ENCODE measurements around the gene FARS2.

The FARS2 gene

GRCh38 chr6:5512422-5512821 is 251.1 kb downstream of the FARS2 start:
- no peak for DNase-seq

- DNase-seq, result no peak
Observed at GRCh38 chr6:5513408-5513807, 252.1 kb downstream of the FARS2 start.

- no peak for DNase-seq
Observed at GRCh38 chr6:5514353-5514752, 253.0 kb downstream of the FARS2 start.

- DNase-seq, result no peak
Observed at GRCh38 chr6:5515200-5515599, 253.9 kb downstream of the FARS2 start.

- DNase-seq, result no peak
Observed at GRCh38 chr6:5516036-5516435, 254.7 kb downstream of the FARS2 start.

DNA sequence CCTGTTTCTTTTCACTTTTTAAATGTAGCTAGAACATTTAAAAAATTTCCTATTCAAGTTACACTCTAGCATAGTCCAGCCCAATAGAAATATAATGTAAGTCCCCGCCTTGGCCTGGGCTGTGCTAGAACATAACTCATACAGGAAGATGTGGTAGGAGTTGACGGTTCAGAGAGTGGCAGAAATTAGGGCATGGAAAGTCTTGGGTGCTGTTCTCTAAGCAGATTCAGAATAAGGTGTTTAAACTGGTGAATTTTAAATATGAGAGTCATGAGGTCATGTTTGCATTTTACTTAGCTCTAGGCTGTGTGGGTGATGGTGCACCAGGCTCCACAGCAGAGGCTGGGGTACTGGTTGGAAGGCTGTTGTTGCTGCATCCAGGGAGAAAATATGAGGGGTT is 256.5 kb downstream of the FARS2 start:
- DNase-seq, result no peak

DNA sequence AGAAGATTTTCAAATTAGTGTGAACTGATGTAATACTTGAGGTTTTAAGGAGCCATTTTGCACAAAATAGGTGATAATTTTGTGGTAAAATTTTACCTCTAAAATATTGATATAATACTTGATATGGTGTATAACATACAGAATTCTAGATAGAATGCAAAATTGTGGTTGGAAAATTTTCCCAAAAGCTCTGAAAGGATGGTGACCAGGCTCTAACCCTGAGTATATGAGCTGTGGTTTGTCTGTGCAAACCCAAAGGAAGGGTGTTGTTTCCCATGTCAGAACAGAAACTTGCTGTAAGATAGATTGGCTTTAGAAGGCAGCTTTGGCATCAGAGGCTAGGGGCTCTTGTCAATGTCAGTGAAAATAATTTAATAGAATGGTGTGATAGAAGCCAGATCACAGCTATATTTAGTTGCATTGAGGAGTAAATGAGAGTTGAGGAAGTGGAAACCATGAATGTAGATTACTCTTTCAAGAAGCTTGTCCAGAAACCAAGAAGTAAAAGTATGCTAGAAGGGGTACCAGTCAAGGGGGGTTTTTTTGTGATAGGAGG is 257.7 kb downstream of the FARS2 start:
- no peak for DNase-seq

DNA sequence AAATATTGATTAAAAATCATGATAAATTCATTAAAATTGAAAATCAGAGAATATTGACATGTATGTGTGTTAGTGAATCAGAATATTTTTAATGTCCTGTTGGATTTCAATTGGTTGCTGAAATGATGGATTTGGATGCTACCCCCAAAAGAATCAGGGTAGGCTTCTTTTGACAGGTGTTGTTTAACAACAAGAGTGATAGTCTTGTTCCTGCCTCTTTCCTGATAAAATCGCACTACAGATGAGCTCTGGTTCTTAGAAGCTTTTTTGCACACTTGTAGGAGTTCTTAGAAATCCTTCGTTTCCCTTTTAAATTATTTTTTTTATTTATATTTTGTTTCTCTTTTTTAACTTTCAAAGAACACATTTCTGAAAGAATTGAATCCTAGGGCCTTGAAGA is 259.5 kb downstream of the FARS2 start:
- DNase-seq, result no peak

DNA sequence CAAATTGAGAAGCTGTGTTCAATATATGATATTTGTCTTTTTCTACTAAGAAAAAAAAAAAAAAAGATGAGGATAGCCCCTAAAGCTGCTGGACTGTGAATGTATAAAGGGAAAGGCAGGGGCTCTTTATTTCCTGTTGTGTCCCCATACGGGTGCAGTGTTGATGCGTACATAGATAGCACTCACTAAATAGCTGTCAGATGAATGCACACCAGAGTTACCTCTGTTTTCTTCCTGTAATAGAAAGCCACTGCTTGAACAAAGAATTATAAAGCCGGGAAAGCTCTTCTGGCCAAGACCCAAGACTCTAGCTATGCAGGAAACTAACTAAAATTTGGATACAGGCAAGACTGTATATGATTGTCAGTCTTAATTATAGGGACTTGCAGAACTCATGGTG is 260.0 kb downstream of the FARS2 start:
- no peak for DNase-seq

- DNase-seq, result no peak
Observed at GRCh38 chr6:5522147-5522546, 260.8 kb downstream of the FARS2 start.

DNA sequence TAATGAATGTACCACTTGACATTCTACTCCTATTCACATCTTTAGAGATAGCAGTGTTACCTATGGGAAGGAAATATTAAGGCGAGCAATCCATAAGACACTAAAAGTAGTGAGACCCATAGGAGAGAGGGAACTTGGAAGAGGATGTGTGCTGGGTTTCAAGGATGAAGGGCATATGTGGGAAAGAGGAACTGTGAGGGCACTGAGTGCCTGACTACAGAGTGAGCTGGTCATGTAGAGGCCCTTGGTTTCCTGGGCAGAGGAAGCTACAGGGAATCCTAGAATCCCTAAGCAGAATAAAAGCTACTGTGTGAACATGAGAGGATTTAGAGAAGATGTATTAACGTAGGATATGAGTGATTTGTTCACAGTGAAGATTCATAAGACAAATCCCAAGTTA is 262.8 kb downstream of the FARS2 start:
- DNase-seq, result no peak

DNA sequence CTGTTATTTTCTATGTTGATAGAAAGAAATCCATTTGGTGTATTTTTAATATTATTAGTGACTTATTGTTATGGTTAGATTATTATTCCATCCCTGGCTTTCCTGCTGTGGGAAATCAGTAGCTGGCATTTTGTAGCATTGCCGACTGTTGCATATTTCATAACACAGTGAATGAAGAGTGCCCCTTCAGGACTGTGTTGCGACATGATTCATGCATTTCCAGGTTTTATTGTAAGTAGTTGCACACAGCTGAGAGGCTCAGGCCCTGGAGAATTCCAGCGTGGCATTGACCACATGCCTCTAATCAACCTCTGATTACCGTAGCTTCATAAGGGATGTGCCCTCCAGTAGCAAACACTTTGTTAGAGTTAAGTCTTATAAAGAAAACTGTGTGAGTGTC is 263.9 kb downstream of the FARS2 start:
- no peak for DNase-seq

DNA sequence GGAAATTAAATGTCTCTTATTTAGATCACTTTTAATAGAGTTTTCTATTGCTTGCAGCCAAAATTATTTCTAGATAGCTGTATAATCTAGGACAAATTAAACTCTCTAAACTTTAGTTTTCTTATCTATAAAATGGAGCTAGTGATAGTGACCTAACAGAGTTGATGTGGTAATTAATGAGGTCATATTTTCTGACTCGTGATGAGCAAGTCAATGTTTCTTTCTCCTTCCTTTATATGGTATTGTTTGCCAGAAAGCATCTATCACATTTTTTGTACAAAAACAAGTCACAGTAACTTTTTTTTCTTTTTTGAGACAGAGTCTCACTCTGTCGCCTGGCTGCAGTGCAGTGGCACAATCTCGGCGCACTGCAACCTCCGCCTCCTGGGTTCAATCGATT is 267.7 kb downstream of the FARS2 start:
- DNase-seq, result no peak

- DNase-seq, result no peak
Observed at GRCh38 chr6:5529733-5530132, 268.4 kb downstream of the FARS2 start.

GRCh38 chr6:5531161-5531560 is 269.8 kb downstream of the FARS2 start:
- DNase-seq, result no peak

GRCh38 chr6:5531853-5532375 is 270.6 kb downstream of the FARS2 start:
- DNase-seq, result no peak

- DNase-seq, result no peak
Observed at GRCh38 chr6:5532941-5533340, 271.6 kb downstream of the FARS2 start.

DNA sequence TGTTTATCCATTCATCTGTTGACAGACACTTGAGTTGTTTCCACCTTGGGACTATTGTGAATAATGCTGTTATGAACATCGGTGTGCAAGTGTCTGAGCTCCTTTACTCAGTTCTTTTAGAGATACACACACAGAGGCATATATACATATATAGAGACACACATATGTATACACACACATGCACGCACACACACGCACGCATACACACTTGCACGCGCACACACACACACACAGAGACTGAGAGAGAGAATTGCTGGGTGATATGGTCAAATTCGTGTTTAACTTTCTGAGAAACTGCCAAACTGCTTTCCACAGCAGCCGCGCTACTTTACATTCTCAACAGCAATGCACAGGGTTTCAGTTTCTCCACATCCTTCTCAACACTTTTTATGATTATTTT is 273.3 kb downstream of the FARS2 start:
- DNase-seq, result no peak

DNA sequence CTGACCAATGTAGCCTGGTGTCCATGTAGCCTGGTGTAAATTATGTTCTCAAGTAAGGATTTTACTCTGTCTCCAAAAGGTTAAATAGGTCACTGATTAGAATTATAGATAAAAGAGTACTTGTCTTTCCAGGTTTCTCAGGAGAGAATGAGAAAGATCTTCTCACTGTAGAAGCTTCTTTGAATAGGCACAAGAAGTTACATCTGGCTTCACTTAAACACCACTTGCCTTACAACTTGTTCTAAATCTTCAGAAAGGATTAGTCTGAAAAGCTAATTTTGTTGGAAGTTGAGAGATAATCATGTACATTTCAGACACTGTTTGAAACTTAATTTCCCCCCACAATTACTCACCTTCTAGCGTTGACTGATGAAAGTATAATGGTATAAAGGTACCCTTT is 275.3 kb downstream of the FARS2 start:
- DNase-seq, result no peak

DNA sequence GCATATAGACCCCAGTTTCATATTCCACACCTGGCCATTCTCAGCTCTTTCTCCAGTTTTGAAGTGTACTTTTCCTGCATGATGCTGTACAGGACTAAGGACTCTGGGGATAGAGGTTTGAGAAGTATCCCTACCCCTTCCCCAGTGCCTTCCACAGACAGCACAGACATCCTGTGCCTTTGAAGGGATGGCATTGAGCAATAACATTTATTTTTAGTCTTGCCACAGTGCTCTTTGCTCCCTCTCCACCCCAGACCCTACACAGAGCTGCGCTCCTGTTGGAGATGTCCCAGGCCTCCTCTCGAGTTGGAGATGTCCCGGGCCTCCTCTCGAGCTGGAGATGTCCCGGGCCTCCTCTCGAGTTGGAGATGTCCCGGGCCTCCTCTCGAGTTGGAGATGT is 275.8 kb downstream of the FARS2 start:
- DNase-seq, result no peak

- DNase-seq, result no peak
Observed at GRCh38 chr6:5537967-5538366, 276.7 kb downstream of the FARS2 start.

- DNase-seq, result no peak
Observed at GRCh38 chr6:5540370-5540769, 279.1 kb downstream of the FARS2 start.

DNA sequence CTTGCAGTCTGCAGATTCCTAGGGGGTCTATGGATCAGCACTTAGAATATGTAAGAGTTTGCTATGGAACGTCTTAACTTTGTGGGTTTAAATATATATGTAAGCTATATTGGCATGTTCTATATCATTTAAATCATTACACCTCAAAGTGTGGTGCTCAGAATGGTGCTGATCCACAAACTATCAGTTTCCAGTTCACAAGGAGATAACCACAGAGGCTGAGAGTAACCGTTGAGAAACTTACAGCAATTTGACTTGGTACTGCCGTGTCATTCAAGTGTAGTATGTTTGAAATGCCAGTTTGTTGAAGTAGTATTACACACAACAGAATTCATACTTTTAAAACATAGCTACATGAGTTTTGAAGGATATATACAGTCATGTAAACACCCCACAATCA is 279.7 kb downstream of the FARS2 start:
- no peak for DNase-seq

DNA sequence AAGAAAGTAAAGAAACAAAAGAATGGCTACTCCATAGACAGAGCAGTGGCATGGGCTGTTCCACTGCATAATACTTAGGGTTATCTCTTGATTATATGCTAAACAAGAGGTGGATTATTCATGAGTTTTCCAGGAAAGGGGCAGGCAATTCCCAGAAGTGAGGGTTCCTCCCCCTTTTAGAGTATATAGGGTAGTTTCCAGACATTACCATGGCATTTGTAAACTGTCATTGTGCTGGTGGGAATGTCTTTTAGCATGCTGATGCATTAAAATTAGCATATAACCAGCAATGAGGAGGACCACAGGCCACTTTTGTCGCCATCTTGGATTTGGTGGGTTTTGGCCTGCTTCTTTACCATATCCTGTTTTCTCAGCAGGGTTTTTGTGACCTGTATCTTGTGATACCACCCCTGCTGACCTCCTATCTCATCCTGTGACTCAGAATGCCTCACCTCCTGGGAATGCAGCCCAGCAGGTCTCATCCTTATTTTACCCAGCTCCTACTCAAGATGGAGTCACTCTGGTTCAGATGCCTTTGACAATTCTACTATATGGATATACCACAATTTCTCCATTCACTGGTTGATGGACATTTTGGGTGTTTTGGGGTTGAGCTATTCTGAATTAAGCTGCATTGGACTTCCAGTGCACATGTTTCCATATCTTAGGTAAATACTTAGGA is 280.6 kb downstream of the FARS2 start:
- DNase-seq, result no peak

DNA sequence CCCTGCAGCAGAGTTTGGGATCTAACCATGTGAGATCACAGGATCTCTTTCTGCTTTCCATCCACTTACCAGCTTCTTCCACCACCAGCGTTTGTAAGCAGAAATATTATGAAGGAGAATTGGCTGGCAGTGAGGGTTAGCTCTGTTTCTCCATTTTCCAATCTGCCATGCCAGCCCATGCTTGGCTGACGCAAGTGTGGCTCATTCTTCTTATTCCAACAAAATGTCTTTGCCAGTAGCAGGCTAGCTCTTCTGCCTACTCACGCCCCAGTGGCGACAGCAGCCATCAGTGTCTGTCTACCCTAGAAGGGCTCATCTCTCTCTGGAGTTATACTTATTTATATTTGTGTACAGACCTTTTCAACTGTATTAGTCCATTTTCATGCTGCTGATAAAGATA is 286.2 kb downstream of the FARS2 start:
- DNase-seq, result no peak

All from CD4-positive, alpha-beta T cell treated with Interleukin-15 for 1 hour (primary cell).